ENCODE measurements around the gene SLC39A8. TPM values are rescaled to one million over a fixed set of nuclear protein-coding genes. Genes with fewer than 3 reads are reported as not detected.

The SLC39A8 gene
- total RNA-seq, 3 donors from 2014 or later (not counting 1 experiment from before 2014, with no cell fraction given), result 18.0 to 20.0 (median 18.2) TPM

DNA sequence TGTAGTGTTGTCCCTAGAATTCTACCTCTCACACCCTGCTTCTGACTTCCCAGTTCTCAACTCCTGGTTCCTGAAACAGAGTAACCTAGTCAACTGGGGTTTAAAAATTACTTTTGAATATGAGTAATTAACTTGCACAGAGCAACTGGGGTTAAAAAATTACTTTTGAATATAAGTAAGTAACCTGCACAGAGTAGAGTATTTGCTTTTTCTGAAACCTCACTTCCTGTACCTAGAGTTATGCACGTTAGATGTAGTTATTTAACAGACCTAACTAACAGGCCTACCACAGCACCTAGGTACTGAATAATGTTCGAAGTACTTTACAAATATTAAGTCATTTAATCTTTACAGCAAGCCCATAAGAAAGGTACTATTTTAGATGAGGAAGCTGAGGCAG is 32.9 kb downstream of the SLC39A8 start:
- no peak for DNase-seq
- intact Hi-C loops (cut with micrococcal nuclease), result no loop called here
- Mint-ChIP-seq H3K36me3 (no peaks in the 10 kb centered on the region), H3K9me3 (no peaks in the 10 kb centered on the region), H3K4me3 (no peak overlapping the region), H3K27me3 (ENCODE audit: low read depth in 2 of 2) (no peaks in the 10 kb centered on the region), H3K27ac (no peak overlapping the region), H3K4me1 (no peaks in the 10 kb centered on the region)
- Histone ChIP-seq H3K27me3 (ENCODE audit: control insufficient read depth, insufficient read depth, low read length) (no peaks in the 10 kb centered on the region), H3K36me3 (ENCODE audit: control insufficient read depth, insufficient read depth, low read length) (no peaks in the 10 kb centered on the region), H3K4me1 (ENCODE audit: control insufficient read depth, insufficient read depth, low read length) (no peaks in the 10 kb centered on the region), H3K9me3 (ENCODE audit: control insufficient read depth, insufficient read depth, low read length) (no peaks in the 10 kb centered on the region), H3K27ac (ENCODE audit: low read length) (no peak overlapping the region), H3K4me3 (ENCODE audit: low read length) (no peak overlapping the region)
- TF ChIP-seq CTCF (IDR thresholded peaks at IDR 0.05), result no peak
- WGBS (ENCODE audit: insufficient coverage), result no CpG with 5 or more reads among the region's 2 CpGs
- ATAC-seq, result no peak

DNA sequence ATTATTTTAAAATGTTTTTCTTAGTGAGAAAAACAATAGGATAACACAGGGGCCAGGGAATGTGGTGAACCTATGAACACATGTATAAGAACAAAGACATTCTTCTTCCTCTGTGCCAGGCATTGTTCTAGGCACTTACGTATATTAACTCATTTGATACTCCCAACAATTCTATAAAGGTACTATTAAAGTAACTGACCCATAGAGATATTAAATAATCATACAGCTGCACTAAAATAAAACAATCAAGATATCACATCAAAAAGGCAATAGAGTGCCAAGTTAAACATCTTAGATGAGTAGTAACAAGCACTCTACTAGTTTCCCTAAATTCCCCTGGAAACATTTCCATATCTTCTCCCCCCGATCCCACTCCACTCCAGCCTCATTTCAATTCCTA is 33.4 kb downstream of the SLC39A8 start:
- H3K9me3 ChIP-seq (ENCODE audit: control insufficient read depth, insufficient read depth, low read length), result no peaks in the 10 kb centered on the region
- Mint-ChIP-seq H3K27me3 (ENCODE audit: low read depth in 2 of 2) (no peaks in the 10 kb centered on the region), H3K27ac (no peak overlapping the region), H3K9me3 (no peaks in the 10 kb centered on the region), H3K4me1 (no peaks in the 10 kb centered on the region), H3K4me3 (no peak overlapping the region), H3K36me3 (no peaks in the 10 kb centered on the region)
- no peak overlapping the region for H3K27ac ChIP-seq (ENCODE audit: low read length)
- ATAC-seq (no peak), DNase-seq (no peak)
- no peaks in the 10 kb centered on the region for H3K27me3 ChIP-seq (ENCODE audit: control insufficient read depth, insufficient read depth, low read length)
- intact Hi-C loops (cut with micrococcal nuclease), result no loop called here
- WGBS (ENCODE audit: insufficient coverage), result 100% methylated on average over 1 of the region's 2 CpGs
- H3K36me3 ChIP-seq (ENCODE audit: control insufficient read depth, insufficient read depth, low read length), result no peaks in the 10 kb centered on the region
- no peaks in the 10 kb centered on the region for H3K4me1 ChIP-seq (ENCODE audit: control insufficient read depth, insufficient read depth, low read length)
- no peak overlapping the region for H3K4me3 ChIP-seq (ENCODE audit: low read length)
- TF ChIP-seq CTCF (IDR thresholded peaks at IDR 0.05), result no peak

GRCh38 chr4:102311407-102311806 is 33.9 kb downstream of the SLC39A8 start:
- no peak overlapping the region for H3K27ac Mint-ChIP-seq

More at GRCh38 chr4:102311407-102311806, 33.9 kb downstream of the SLC39A8 start:
- no peaks in the 10 kb centered on the region for H3K36me3 ChIP-seq (ENCODE audit: control insufficient read depth, insufficient read depth, low read length)
- no peak for TF ChIP-seq CTCF (IDR thresholded peaks at IDR 0.05)
- no peaks in the 10 kb centered on the region for H3K4me1 ChIP-seq (ENCODE audit: control insufficient read depth, insufficient read depth, low read length)
- intact Hi-C loops (cut with micrococcal nuclease), result no loop called here
- no peak overlapping the region for H3K4me3 ChIP-seq (ENCODE audit: low read length)
- no peak overlapping the region for H3K4me3 Mint-ChIP-seq
- H3K27ac ChIP-seq (ENCODE audit: low read length), result no peak overlapping the region
- no peaks in the 10 kb centered on the region for H3K27me3 Mint-ChIP-seq (ENCODE audit: low read depth in 2 of 2)
- no peaks in the 10 kb centered on the region for H3K9me3 Mint-ChIP-seq
- H3K9me3 ChIP-seq (ENCODE audit: control insufficient read depth, insufficient read depth, low read length), result no peaks in the 10 kb centered on the region
- ATAC-seq, result no peak
- H3K36me3 Mint-ChIP-seq, result no peaks in the 10 kb centered on the region
- no peaks in the 10 kb centered on the region for H3K4me1 Mint-ChIP-seq
- 80% methylated on average over 1 of the region's 1 CpG for WGBS (ENCODE audit: insufficient coverage)
- H3K27me3 ChIP-seq (ENCODE audit: control insufficient read depth, insufficient read depth, low read length), result no peaks in the 10 kb centered on the region
- no peak for DNase-seq

Data from natural killer cell (primary cell).